Jurkat, Clone E6-1 (cell line): ENCODE results near the gene SPATA33.

Experiments
- DNase-seq: peaks from one replicate; pipeline ENCODE4 v3.0.0-alpha.2; 2011; ENCODE audit warnings: low read depth, low spot score
- H3K4me3 ChIP-seq: 2 replicates; pipeline ENCODE4 v1.5.1; 2011; ENCODE audit warnings: mild to moderate bottlenecking, low read length, control low read depth, moderate library complexity

The SPATA33 gene

DNA sequence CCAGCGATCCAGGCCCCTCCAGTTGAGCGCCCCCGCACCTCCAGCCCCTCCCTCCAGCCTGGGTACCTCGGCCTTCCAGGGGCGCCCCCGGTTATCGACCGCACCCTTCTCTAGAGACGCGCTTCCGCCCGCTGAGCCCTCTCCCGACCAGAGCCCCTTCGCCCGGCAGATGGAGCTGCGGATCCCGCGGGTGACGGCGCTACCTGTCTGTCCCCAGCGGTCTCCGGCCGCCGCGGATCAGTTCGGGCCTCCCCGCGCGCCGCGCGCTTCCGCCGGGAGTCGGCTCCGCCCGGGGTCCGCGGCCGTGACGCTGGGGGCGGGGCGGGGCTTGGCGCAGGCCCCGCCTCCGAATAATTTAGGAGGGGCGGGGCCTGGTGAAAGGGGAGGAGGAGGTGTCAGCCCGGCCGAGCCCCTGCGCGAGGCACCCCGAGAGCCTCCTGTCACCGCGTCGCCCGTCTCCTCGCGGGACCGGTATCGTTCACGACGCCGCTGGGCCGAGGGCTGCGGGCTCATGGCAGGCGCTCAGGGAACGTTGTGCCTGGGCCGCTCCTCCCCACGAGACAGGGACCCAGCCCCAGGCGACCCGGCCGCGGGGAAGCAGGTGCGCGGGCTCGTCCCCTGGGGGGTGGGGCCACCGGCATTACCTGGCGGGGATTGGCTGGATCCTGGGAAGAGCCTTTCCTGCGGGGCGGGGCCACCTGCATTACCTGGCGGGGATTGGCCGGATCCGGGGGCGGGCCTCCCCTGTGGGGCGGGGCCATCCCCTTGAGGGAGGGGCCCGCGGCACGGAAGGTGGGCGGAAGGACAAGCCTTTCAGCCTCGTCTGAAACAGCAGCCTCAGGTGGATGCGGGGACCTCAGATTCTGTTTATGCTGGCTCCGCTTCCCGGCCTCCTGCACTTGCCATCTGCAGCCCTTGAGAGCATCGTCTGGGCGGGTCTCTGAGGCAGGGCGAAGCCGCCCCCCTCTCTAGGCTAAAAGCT, 44.1 kb downstream of the SPATA33 start, which contains the start of gene SPATA2L:
Gene SPATA2L (minus strand): TSS at position 281 of the 982 bp plus-strand sequence. CDS start 473 bp downstream, outside the sequence.
- DNase-seq, result peak; percentile 91
- H3K4me3 ChIP-seq, result peak within 1 kb of the TSS; percentile 64

DNA sequence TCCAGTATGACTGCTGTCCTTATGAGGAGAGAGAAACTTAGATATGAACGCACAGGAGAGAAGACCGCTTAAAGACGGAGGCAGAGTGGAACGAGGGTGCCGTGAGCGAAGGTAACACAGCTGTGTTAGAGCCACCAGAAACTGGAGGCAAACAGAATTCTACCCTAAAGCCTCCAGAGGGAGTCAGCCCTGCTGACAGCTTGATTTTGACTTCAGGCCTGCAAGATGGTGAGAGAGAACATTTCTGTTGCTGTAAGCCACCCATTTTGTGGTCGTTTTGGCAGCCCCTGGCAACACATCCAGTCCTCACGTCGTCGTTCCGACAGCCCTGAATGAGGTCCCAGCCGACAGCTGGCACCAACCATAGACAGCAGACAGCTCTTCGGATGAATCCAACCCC, 46.6 kb downstream of the SPATA33 start:
- H3K4me3 ChIP-seq, result no peak overlapping the region
- DNase-seq, result no peak

DNA sequence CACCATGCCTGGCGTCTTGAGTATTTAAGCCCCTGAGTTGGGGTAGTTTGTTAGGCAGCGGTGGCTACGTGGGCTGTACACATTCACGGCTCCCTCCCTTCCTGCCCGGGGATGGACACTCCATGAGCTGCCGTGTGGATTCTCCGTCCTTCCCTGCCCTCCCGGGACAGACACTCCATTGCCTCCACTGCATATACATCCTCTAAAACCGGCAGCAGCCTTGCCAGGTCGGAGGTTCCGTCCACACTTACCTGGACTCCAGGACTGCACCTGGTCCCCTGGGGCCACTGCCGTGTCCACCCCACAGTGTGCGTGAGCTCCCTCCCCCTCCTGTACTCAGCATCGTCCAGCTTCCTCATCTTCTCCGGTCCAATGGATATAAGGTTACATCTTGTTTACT, 47.4 kb downstream of the SPATA33 start:
- no peak overlapping the region for H3K4me3 ChIP-seq
- DNase-seq, result no peak

DNA sequence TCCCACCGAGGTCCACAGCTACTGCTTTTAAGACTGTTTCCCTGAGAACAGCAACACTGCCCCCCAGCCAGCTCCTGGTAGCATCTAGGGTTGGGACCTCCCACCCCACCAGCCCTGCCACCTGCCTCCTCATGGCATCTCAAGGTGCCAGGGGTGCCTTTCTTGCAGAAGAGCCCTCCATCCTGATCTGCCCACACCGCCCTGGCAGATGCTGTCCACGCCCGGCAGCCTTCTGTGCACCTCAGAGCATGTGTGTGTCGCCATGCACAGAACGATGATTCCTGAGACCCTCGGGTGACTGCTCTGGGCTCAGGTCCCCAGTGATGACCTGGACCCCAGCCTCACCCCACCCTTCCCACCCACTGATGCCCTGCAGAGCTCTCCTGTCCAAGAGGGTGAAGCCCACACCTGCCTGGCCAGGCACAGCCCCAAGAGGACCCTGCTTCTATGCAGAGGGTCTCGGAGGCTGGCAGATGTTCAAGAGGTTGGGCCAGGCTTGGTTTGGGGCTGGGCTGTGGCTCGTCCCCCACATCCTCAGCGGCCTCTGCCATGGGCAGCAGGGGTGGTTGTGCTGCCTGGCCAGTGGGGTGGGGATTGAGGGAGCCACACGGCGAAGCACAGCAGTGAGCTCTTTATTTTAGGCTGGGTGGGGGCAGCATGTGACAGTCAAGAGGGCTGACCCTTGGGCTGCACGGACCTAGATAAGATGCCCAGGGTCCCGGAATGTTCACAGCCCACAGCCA, 49.1 kb downstream of the SPATA33 start:
- no peak overlapping the region for H3K4me3 ChIP-seq
- DNase-seq, result no peak

DNA sequence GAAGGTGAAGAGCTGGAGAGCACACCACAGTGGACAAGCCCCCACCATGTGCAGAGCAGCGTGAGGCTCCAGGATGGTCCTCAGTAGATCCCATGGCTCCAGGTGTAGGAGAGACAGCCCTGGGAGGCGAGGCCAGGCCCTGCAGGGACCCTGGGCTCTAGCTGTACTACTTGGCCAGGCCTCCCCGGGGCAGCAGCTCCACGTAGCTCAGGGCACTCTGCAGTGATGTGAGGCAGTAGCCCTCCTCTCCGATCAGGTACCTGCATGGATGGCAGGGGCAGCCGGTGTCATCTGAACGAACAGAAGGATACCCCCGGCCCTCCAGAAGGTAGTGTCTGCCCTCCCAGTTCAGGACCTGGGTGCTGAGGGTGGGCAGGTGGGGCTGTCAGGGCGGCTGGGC, 50.1 kb downstream of the SPATA33 start:
- no peak for DNase-seq
- no peak overlapping the region for H3K4me3 ChIP-seq

DNA sequence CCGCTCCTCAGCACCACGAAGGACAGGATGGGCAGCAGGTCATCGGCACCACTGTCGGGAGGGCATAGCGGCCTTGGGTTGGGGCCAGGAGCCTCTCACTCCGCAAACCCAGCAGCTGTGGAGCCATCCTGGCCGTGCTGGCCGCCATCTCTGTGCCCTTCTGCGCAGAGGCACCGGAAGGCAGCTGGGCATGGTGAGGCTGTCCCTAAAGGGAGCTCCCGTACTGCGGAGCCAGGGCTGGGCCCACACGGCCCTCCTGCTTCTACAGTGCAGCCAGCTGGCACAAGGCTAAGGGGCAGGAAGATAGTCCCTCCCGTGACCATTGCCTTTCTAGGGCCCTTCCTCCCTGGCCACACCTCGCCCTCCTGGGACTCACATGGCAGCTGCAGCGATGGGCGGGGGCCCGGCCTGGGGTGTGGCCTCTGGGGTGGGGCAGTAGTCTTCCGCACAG, 50.9 kb downstream of the SPATA33 start:
- no peak overlapping the region for H3K4me3 ChIP-seq
- DNase-seq, result no peak

DNA sequence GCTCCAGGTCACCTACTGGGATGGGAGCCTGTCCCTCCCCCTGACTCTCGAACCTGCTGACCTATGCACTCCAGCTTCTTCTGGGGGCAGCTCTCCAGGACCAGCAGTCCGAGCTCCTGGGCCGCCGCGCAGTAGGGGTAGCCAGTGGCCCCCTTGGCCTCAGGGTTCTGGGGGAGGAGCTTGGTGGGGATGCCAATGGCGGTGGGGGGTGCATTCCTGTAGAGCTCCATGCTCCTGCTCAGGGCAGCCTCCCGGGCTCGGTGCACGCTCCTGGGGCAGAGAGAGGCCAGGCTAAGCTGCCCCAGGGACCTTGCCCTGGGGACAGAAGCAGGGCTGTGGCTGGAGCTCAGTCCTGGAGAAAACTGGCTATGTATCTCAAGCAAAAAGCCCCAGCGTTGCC, 51.5 kb downstream of the SPATA33 start:
- DNase-seq, result no peak
- no peak overlapping the region for H3K4me3 ChIP-seq

DNA sequence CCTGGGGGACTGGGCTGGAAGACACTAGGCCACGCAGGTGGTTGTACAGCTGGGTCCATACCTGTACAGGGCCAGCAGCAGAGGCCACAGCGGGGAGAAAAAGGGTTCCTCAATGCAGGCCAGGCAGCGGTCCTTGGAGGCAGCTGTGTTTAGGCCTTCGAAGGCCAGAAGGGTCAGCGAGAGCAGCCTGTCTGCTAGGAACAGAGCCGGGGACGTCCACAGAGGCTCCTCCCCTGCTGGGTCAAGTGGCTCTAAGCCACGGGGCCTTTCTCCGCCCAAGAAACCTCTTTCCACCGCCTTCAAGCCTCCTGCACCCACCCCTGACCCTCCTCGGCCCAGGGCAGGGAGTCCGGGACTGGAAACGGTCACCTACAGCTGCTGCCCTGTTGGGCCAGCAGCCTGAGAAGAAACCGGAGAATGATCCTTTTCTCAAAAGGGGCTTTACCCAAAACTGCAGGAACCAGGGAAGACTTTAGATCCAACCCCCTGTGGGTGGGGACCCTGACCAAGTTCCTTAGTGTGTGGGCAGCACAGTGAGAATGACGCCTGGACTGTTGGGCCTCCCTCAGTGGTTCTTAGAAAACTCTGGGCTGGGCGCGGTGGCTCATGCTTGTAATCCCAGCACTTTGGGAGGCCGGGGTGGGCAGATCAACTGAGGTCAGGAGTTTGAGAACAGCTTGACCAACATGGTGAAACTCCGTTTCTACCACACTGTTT, 52.2 kb downstream of the SPATA33 start:
- no peak for DNase-seq
- no peak overlapping the region for H3K4me3 ChIP-seq

DNA sequence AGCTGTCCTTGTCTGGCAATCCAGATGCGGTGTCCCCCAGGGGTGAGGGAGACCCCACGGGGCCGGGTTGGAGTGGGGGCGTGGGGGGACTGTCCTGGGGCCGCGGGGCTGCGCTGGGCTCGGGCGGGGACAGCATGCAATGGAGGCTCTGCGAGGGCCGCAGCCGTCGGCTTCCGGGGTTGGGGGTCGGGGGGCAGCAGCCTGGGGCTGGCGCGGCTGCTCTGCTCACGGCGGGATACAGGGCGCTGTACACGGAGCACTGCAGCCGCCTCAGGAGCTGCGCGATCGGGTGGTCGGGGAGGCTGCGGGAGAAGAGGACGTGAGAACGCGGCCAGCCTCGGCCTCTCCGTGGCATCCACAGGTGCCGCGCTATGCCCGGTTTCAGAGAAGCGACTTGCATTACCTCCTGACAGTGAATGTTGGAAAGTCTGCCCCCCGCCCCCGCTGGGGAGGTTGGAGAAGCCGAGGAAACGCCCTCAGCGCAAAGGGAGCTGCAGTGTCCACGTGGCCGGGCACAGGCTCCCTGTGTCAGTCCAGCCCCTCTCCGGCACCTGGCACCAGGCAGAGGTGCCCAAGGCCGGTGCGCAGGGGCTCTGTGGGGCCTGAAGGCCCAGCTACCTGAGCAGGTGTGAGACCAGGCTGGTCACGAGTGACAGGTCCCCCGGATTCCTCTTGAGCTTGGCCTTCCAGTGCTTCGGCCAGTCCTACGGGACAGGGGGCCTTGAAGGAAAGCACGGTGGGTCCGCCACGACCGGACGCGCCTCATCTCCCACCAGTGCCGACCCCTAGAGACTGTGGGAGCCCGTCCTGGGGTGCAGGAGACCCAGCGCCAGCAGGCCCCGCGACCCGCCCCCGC, 53.3 kb downstream of the SPATA33 start:
- no peak for DNase-seq
- no peak overlapping the region for H3K4me3 ChIP-seq

DNA sequence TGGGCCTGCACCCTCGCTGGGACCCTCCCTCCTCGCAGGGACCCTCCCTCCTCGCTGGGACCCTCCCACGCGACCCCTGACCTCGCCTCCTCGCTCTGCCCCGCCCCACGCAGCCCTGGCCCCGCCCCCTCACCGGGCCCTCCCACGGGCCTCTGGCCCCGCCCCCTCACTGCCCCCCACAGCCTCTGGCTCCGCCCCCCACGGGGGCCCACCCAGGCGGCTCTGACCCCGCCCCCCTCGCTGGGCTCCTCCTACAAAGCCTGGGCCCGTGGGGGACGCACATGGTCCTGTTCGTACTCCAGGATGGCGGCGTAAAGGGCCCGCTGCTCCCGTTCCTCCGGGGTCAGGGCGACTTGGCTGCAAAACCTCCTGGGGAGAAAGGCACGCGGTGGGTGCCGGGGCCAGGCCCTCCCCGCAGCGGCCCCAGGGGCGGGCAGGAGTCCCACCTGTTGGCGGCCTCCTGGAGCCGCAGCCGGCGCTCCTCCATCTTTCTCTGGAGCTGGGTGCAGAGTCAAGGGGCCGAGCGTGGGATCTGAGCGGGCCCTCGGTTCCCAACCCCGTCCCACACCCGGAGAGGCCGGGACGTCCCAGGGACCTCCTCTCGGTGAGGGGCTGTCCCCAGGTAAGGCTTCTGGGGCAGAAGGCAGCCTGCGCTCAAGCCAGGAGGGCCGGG, 54.1 kb downstream of the SPATA33 start:
- DNase-seq, result peak; percentile 65
- peak overlapping the region; percentile 79 for H3K4me3 ChIP-seq

DNA sequence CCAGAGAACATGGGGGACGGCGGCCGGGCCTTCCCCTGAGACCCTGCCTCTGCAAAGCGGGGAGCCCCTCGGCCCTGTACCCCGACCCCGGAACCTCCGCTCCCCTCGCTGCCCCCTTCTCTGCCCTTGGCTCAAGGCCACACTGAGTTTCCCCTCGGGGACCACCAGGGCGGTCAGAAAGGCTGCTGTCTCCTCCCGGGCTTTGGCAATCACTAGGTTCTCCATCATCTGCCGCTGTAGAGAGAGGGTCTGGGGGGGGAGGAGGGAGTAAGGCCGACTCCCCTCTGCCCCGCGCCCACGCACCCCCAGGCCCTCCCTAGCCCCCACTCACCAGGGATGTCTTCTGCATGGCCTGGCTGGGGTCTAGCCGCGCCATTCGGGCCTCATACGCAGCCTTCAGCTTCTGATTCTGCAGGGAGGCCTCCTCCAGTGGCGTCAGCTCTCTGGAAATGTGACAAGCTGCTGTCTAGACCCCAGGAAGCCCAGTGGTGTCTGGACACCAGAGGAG, 54.7 kb downstream of the SPATA33 start:
- DNase-seq, result no peak
- H3K4me3 ChIP-seq, result peak overlapping the region; percentile 79

DNA sequence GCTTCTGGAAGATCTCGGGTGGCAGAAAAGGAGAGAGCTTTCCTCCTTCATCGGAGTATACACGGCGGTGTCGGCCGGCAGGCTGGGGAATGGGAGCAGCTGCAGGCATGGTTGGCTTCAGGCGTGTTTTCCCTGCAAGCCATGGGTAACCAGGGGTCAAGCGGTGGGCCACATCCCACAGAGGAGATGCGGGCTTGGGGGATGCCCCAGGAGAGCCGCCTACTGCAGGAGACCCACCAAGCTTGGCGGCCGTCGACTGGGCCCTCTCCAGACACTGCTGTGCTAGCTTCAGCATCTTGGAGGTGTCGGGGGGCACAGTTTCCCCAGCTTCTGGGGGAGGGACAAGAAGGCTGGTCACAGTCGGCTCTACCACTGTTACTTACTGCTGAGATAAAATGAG, 58.9 kb downstream of the SPATA33 start:
- H3K4me3 ChIP-seq, result no peak overlapping the region
- DNase-seq, result no peak

DNA sequence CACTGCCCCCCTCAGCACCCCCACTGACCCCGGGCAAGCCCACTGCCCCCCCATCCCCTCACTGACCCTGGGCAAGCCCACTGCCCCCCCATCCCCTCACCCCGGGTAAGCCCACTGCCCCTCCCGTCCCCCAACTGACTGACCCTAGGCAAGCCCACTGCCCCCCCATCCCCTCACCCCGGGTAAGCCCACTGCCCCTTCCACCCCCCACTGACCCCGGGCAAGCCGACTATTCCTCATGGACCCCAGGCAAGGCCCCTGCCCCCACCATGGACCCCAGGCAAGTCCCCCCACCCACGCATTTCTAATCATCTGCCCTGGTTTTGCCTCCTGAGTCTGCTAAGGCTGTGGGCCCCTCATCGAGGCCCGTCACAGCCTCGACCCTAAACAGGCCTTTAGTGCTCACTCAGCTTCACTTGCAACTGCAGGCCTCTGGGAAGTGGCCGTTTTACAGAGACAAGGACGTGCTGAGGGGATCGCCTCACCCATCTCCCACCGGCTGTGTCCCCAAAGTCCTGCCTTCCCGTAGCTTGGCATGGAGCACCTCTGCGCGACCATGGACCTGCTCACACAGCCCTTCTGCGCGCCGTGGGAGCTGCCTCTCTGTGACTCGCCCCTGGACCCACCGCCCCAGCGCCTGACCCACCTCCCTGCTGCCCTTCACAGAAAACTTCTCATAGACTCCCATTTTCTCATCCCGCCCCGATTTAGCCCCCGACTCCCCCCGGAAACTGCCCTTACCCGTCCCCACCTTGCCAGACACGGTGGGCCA, 59.5 kb downstream of the SPATA33 start:
- no peak overlapping the region for H3K4me3 ChIP-seq
- no peak for DNase-seq

DNA sequence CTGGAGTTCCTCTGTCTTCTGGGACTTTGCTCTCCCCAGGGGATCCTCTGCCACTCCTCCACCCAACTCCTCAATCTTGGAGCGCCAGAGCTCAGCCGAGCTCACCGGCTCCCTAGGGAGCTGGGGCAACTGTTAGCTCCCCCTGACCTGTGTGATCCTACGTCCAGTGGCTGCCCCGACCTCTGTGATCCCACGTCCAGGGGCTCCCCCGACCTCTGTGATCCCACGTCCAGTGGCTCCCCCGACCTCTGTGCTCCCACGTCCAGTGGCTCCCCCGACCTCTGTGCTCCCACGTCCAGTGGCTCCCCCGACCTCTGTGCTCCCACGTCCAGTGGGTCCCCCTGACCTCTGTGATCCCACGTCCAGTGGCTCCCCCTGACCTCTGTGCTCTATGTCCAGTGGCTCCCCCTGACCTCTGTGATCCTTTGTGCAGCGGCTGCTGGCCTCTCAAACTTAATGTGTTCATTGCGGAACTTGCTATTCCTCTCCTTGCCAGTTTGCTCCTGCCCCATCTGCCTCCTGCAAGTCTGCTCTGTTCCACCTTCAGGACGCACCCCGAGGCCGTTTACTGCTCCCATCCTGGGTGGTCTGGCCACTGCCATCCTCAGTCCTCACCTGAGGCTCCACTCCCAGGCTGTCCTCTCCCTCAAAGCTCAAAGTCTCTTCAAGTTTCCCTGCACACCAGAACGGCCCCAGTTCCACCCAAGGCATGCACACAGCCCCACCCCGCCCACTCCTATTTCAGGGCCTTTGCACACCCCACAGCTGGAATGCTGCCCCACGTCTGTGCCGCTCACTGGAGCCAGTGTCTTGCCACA, 60.3 kb downstream of the SPATA33 start:
- no peak overlapping the region for H3K4me3 ChIP-seq
- DNase-seq, result no peak
